Measurements from ENCODE around the gene OR4X1.
A peak's percentile ranks its signal among the peaks of the same experiment; 100 is the strongest.
"Not testable (repeated sequence)": the region's sequence is repeated elsewhere in the genome, so short reads cannot be mapped to it uniquely, and the experiment has no call there.

Gene OR4X1

GRCh38 chr11:48248902-48249301 lies 14.8 kb upstream of the OR4X1 start:
- TF ChIP-seq, protein P1, sequence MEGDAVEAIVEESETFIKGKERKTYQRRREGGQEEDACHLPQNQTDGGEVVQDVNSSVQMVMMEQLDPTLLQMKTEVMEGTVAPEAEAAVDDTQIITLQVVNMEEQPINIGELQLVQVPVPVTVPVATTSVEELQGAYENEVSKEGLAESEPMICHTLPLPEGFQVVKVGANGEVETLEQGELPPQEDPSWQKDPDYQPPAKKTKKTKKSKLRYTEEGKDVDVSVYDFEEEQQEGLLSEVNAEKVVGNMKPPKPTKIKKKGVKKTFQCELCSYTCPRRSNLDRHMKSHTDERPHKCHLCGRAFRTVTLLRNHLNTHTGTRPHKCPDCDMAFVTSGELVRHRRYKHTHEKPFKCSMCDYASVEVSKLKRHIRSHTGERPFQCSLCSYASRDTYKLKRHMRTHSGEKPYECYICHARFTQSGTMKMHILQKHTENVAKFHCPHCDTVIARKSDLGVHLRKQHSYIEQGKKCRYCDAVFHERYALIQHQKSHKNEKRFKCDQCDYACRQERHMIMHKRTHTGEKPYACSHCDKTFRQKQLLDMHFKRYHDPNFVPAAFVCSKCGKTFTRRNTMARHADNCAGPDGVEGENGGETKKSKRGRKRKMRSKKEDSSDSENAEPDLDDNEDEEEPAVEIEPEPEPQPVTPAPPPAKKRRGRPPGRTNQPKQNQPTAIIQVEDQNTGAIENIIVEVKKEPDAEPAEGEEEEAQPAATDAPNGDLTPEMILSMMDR (conservative IDR thresholded peaks at IDR 0.05; ENCODE audit: low read depth, low read length): no peak
- no peak overlapping the region for H3K4me3 ChIP-seq (ENCODE audit: low read length)
- no peak for DNase-seq (ENCODE audit: low read depth)

- TF ChIP-seq, protein P1 (conservative IDR thresholded peaks at IDR 0.05; ENCODE audit: low read depth, low read length): no peak
- no peak overlapping the region for H3K4me3 ChIP-seq (ENCODE audit: low read length)
- no peak for DNase-seq (ENCODE audit: low read depth)
These were observed 2.1 kb upstream of the OR4X1 start for GRCh38 chr11:48261600-48261999.

DNA sequence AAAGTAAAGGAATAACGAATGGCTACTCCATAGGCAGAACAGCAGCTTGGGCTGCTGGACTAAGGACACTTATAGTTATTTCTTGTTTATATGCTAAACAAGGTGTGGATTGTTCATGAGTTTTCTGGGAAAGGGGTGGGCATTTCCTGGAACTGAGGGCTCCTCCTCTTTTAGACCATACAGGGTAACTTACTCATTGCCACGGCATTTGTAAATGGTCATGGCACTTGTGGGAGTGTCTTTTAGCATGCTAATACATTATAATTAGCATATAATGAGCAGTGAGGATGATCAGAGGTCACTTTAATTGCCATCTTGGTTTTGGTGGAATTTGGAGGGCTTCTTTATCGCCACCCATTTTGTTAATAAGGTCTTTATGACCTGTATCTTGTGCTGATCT lies 7.0 kb downstream of the OR4X1 start:
- no peak overlapping the region for H3K4me3 ChIP-seq (ENCODE audit: low read length)
- TF ChIP-seq, protein P1 (conservative IDR thresholded peaks at IDR 0.05; ENCODE audit: low read depth, low read length): no peak
- DNase-seq (ENCODE audit: low read depth): no peak

GRCh38 chr11:48272606-48273005 lies 8.9 kb downstream of the OR4X1 start:
- no peak for DNase-seq (ENCODE audit: low read depth)
- TF ChIP-seq, protein P1 (conservative IDR thresholded peaks at IDR 0.05; ENCODE audit: low read depth, low read length): no peak
- no peak overlapping the region for H3K4me3 ChIP-seq (ENCODE audit: low read length)

DNA sequence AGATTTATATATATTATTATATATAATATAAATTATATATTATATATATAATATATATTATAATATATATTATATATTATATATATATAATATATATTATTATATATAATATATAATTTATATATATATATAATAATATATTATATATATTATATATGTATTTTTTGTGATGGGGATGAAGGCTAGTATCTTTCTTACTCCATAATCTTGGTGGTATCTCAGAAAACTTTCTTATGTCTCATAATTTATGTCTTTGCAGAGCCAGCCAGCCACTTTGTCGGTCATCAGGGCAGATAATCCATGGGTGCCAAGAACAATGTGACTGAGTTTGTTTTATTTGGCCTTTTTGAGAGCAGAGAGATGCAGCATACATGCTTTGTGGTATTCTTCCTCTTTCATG lies 42.3 kb downstream of the OR4X1 start, which contains the start of gene OR4S1:
OR4S1 (plus strand) TSS at position 301 of the 400 bp plus-strand sequence; CDS start at position 301, 0 bp downstream.
- DNase-seq (ENCODE audit: low read depth): no peak
- TF ChIP-seq, protein P1 (conservative IDR thresholded peaks at IDR 0.05; ENCODE audit: low read depth, low read length): no peak
- H3K4me3 ChIP-seq (ENCODE audit: low read length): no peak within 1 kb of the TSS

DNA sequence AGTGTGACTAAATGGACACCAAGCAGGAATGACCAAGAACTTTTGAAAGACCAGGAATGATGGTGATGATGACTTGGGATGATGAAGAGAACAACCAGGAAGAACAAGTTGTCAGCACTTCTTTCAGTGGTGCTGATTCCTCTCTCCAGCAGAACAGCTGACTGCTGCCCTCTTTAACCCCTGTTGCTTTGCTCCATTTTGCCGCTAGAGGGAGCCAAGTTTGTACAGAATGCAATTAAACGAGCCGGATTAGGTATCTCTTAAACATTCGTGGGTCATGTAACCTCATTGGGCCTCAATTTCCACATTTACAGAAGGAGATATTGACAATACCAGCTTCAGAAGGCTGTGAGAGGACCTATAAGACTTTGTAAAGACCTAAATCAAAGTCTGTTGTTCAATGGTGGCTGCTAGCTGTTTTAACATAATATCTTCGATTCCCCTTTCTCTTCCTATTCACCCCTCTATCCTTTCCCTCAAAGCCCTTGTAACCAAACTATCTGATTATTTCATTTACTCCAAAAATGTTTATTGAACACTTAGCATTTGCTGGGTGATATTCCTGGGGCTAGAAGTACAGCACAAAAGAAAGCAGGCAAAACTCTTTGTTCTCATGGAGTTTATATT lies 44.2 kb downstream of the OR4X1 start:
- TF ChIP-seq, protein P1 (conservative IDR thresholded peaks at IDR 0.05; ENCODE audit: low read depth, low read length): peak; percentile 62
- no peak overlapping the region for H3K4me3 ChIP-seq (ENCODE audit: low read length)
- DNase-seq (ENCODE audit: low read depth): no peak

- H3K4me3 ChIP-seq (ENCODE audit: low read length); DNase-seq (ENCODE audit: low read depth): not testable (repeated sequence)
These were observed 49.9 kb downstream of the OR4X1 start for GRCh38 chr11:48313590-48313989.

Data from retinal pigment epithelial cell (primary cell).